ENCODE data around the gene RCSD1. TPM values are rescaled to one million over a fixed set of nuclear protein-coding genes. Genes with fewer than 3 reads are reported as not detected.

RCSD1 gene
- total and polyA plus RNA-seq, 10 of the 15 experiments (the other 5 are each of a cell fraction or from before 2014, with no cell fraction given), result 11.4 to 78.3 (median 71.6) TPM

DNA sequence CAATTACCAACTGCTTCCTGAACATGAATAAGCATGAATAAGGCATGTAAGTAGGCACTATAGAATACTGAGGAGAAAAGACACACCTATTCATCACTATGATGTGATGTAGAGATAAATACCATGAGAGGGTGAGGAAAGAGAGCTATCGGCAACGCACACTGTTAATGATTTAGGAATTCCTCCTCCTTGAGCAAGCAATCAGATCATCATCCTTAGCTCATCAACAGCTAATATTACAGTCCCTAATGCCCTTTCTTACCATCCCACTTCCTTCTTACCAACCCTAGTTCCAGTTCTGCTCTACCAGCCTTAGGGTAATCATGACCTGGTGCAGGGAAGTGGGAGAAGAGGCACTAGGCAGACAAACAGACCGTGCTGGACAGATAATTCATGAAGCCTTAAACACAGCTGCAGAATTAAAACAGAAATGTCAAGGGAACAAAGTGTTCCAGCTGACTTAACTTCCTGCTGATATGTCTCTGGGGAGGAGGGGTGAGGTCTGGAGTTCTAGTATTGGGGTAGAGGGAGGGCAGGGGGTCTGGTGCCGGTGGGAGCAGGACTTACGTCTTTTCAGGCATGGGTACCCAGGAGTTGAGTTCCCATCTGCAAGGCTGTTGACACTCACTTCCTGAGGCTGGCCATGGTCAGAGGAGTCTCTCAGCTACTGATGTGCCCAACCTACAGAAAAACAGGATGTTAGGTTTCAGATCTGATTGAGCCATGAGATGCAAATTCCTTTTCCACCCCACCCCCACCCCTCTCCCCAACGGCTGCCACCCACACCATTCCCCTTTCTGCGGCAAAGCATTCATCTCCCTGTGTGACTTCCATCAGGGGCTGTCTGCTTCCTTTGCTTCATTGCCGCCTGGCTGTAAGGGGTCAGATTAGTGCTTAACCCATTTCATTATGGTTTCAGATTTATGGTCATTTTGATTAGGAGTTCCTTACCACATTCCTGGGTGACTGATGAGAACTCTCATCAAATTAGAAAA, 12.6 kb upstream of the RCSD1 start (continued):
- TF ChIP-seq, protein P1, sequence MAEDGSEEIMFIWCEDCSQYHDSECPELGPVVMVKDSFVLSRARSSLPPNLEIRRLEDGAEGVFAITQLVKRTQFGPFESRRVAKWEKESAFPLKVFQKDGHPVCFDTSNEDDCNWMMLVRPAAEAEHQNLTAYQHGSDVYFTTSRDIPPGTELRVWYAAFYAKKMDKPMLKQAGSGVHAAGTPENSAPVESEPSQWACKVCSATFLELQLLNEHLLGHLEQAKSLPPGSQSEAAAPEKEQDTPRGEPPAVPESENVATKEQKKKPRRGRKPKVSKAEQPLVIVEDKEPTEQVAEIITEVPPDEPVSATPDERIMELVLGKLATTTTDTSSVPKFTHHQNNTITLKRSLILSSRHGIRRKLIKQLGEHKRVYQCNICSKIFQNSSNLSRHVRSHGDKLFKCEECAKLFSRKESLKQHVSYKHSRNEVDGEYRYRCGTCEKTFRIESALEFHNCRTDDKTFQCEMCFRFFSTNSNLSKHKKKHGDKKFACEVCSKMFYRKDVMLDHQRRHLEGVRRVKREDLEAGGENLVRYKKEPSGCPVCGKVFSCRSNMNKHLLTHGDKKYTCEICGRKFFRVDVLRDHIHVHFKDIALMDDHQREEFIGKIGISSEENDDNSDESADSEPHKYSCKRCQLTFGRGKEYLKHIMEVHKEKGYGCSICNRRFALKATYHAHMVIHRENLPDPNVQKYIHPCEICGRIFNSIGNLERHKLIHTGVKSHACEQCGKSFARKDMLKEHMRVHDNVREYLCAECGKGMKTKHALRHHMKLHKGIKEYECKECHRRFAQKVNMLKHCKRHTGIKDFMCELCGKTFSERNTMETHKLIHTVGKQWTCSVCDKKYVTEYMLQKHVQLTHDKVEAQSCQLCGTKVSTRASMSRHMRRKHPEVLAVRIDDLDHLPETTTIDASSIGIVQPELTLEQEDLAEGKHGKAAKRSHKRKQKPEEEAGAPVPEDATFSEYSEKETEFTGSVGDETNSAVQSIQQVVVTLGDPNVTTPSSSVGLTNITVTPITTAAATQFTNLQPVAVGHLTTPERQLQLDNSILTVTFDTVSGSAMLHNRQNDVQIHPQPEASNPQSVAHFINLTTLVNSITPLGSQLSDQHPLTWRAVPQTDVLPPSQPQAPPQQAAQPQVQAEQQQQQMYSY (CRISPR knock-in tag; IDR thresholded peaks at IDR 0.05), result no peak
- TF ChIP-seq, protein P2, sequence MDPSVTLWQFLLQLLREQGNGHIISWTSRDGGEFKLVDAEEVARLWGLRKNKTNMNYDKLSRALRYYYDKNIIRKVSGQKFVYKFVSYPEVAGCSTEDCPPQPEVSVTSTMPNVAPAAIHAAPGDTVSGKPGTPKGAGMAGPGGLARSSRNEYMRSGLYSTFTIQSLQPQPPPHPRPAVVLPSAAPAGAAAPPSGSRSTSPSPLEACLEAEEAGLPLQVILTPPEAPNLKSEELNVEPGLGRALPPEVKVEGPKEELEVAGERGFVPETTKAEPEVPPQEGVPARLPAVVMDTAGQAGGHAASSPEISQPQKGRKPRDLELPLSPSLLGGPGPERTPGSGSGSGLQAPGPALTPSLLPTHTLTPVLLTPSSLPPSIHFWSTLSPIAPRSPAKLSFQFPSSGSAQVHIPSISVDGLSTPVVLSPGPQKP (IDR thresholded peaks at IDR 0.05; ENCODE audit: low read depth, low read length), result 0 out of 2 replicates have a peak, but pooled peaks have one; percentile 21
- TF ChIP-seq IRF3 (IDR thresholded peaks at IDR 0.05) (no peak), CBX5 (IDR thresholded peaks at IDR 0.05; ENCODE audit: low read depth) (no peak), KAT2A (conservative IDR thresholded peaks at IDR 0.05; ENCODE audit: control insufficient read depth, low read depth, low read length) (no peak), IRF5 (IDR thresholded peaks at IDR 0.05; ENCODE audit: borderline replicate concordance) (no peak), FOS (IDR thresholded peaks at IDR 0.05; ENCODE audit: borderline replicate concordance, extremely low read depth, insufficient read length) (no peak), SMC3 (IDR thresholded peaks at IDR 0.05; ENCODE audit: borderline replicate concordance, low read length) (no peak), BRCA1 (IDR thresholded peaks at IDR 0.05; ENCODE audit: low read depth, low read length) (no peak), MTA3 (IDR thresholded peaks at IDR 0.05; ENCODE audit: borderline replicate concordance, low read length) (no peak; the same call in 1 of the 2 replicates), ZNF217 (IDR thresholded peaks at IDR 0.05) (no peak), PAX8 (IDR thresholded peaks at IDR 0.05) (no peak), EGR1 (IDR thresholded peaks at IDR 0.05; ENCODE audit: borderline replicate concordance in 1 of 2, low read depth in 2 of 2, low read length in 2 of 2) (0 out of 3 replicates have a peak, but pooled peaks of 1 of the 2 experiments have one; percentile 25), CUX1 (IDR thresholded peaks at IDR 0.05; ENCODE audit: insufficient replicate concordance, low read depth, low read length) (no peak)

Measured in GM12878 (cell line).